Measurements from ENCODE around the gene THEMIS2. TPM values are rescaled to one million over a fixed set of nuclear protein-coding genes. Genes with fewer than 3 reads are reported as not detected.

Gene THEMIS2
- total and polyA plus RNA-seq, 2 experiments from 2014 or later = 8.1 to 32.4 TPM

- TF ChIP-seq ZNF462 (CRISPR knock-in tag; IDR thresholded peaks at IDR 0.05) (no peak), REST (IDR thresholded peaks at IDR 0.05; ENCODE audit: unreplicated experiment) (no peak)
These were observed 15.1 kb downstream of the THEMIS2 start (continued) for GRCh38 chr1:27887215-27888021.

GRCh38 chr1:27889506-27889905 lies 17.2 kb downstream of the THEMIS2 start:
- H3K36me3 ChIP-seq (ENCODE audit: insufficient read depth) = peaks cover 45% of the 10 kb centered on the region
- H3K4me3 ChIP-seq = no peak overlapping the region
- Mint-ChIP-seq H3K9me3 (no peaks in the 10 kb centered on the region), H3K4me3 (no peak overlapping the region), H3K4me1 (no peaks in the 10 kb centered on the region), H3K36me3 (ENCODE audit: low read depth) (peaks cover 53% of the 10 kb centered on the region), H3K27me3 (ENCODE audit: insufficient read depth, low read depth, poor library complexity) (no peaks in the 10 kb centered on the region), H3K27ac (no peak overlapping the region; the same call in 1 of the 2 replicates)
- peaks cover 7% of the 10 kb centered on the region for H4K20me1 ChIP-seq (replicated peaks; ENCODE audit: insufficient read depth)
- no peak for DNase-seq (ENCODE audit: low spot score)
- no peak overlapping the region for H3K27ac ChIP-seq (ENCODE audit: low read depth)
- peaks cover 11% of the 10 kb centered on the region; the same call in 1 of the 2 replicates for H3F3A ChIP-seq (replicated peaks; ENCODE audit: low read depth)
- H3K27me3 ChIP-seq (ENCODE audit: insufficient read depth) = no peaks in the 10 kb centered on the region
- no peaks in the 10 kb centered on the region for H3K79me2 ChIP-seq (replicated peaks; ENCODE audit: insufficient read depth)
- H3K9me2 ChIP-seq (ENCODE audit: insufficient read depth) = no peaks in the 10 kb centered on the region
- H3K4me2 ChIP-seq = no peak overlapping the region
- ATAC-seq = no peak
- H3K4me1 ChIP-seq (ENCODE audit: insufficient read depth) = no peaks in the 10 kb centered on the region
- H2AFZ ChIP-seq = no peak overlapping the region
- TF ChIP-seq REST (IDR thresholded peaks at IDR 0.05; ENCODE audit: unreplicated experiment) (no peak), EZH2phosphoT487 (IDR thresholded peaks at IDR 0.05; ENCODE audit: unreplicated experiment) (no peak), ETS1 (IDR thresholded peaks at IDR 0.05) (no peak), CTCF (conservative IDR thresholded peaks at IDR 0.05; ENCODE audit: low read depth in 2 of 2) (no peak)
